HG02642 (cell line): ENCODE measurements around the gene UQCC2.

Experiments used
- ATAC-seq: cut with Tn5 transposase; IDR thresholded peaks from one replicate; pipeline ENCODE4 v1.9.1; 2021; ENCODE audit warnings: mild to moderate bottlenecking; ENCODE audit not compliant: unreplicated experiment, poor library complexity

The UQCC2 gene

GRCh38 chr6:33709605-33710295, 1.8 kb downstream of the UQCC2 start:
- ATAC-seq, result no peak

- ATAC-seq, result no peak
Measured at GRCh38 chr6:33708516-33709204, 2.8 kb downstream of the UQCC2 start.

- no peak for ATAC-seq
Measured at GRCh38 chr6:33707771-33708170, 3.7 kb downstream of the UQCC2 start.

GRCh38 chr6:33705955-33706725, 5.4 kb downstream of the UQCC2 start:
- no peak for ATAC-seq

GRCh38 chr6:33705268-33705885, 6.1 kb downstream of the UQCC2 start:
- no peak for ATAC-seq

- no peak for ATAC-seq
Measured at GRCh38 chr6:33704215-33705066, 7.1 kb downstream of the UQCC2 start.

GRCh38 chr6:33702345-33702977, 9.0 kb downstream of the UQCC2 start:
- no peak for ATAC-seq

- peak; percentile 71 for ATAC-seq
Measured at GRCh38 chr6:33700391-33701050, 11.0 kb downstream of the UQCC2 start.

GRCh38 chr6:33699739-33700138, 11.8 kb downstream of the UQCC2 start:
- ATAC-seq, result no peak

GRCh38 chr6:33699131-33699530, 12.4 kb downstream of the UQCC2 start:
- no peak for ATAC-seq

GRCh38 chr6:33698494-33698893, 13.0 kb downstream of the UQCC2 start:
- ATAC-seq, result no peak

GRCh38 chr6:33697845-33698244, 13.7 kb downstream of the UQCC2 start:
- no peak for ATAC-seq

GRCh38 chr6:33696548-33697518, 14.7 kb downstream of the UQCC2 start:
- no peak for ATAC-seq

GRCh38 chr6:33696076-33696475, 15.4 kb downstream of the UQCC2 start:
- no peak for ATAC-seq

GRCh38 chr6:33695451-33695887, 16.0 kb downstream of the UQCC2 start:
- no peak for ATAC-seq

GRCh38 chr6:33694977-33695376, 16.5 kb downstream of the UQCC2 start:
- ATAC-seq, result no peak

- no peak for ATAC-seq
Measured at GRCh38 chr6:33694401-33694931, 17.0 kb downstream of the UQCC2 start.
